GM10248 (cell line): Measurements from ENCODE around the gene FKBP11.

Experiments used
- CTCF ChIA-PET: fragments of 300-600 bp; sonication (Branson Sonifier 250); formaldehyde crosslinking; extraction: SDS; loops from one replicate; lab custom pipeline; 2021; ENCODE audit warnings: antibody characterized with exemption; lab: Yijun Ruan, JAX
- POLR2A ChIA-PET: fragments of 350-650 bp; sonication (Branson Sonifier 250); formaldehyde crosslinking; extraction: SDS; loops from one replicate; lab custom pipeline; 2020; ENCODE audit warnings: antibody characterized with exemption; lab: Yijun Ruan, JAX
- DNase-seq: peaks from one replicate; pipeline ENCODE4 v3.0.0; 2012; ENCODE audit errors: extremely low spot score
- TF ChIP-seq, protein P1 (sequence below): IDR thresholded peaks from 2 replicates; pipeline ENCODE4 v1.5.1; 2012; ENCODE audit warnings: mild to moderate bottlenecking, low read depth; ENCODE audit errors: extremely low read depth, missing control alignments, control extremely low read depth

FKBP11 gene

GRCh38 chr12:48966177-48966895 lies 41.0 kb upstream of the FKBP11 start:
- peak; percentile 49 for DNase-seq
- TF ChIP-seq, protein P1, sequence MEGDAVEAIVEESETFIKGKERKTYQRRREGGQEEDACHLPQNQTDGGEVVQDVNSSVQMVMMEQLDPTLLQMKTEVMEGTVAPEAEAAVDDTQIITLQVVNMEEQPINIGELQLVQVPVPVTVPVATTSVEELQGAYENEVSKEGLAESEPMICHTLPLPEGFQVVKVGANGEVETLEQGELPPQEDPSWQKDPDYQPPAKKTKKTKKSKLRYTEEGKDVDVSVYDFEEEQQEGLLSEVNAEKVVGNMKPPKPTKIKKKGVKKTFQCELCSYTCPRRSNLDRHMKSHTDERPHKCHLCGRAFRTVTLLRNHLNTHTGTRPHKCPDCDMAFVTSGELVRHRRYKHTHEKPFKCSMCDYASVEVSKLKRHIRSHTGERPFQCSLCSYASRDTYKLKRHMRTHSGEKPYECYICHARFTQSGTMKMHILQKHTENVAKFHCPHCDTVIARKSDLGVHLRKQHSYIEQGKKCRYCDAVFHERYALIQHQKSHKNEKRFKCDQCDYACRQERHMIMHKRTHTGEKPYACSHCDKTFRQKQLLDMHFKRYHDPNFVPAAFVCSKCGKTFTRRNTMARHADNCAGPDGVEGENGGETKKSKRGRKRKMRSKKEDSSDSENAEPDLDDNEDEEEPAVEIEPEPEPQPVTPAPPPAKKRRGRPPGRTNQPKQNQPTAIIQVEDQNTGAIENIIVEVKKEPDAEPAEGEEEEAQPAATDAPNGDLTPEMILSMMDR: no peak
- POLR2A ChIA-PET: no interaction called here
- CTCF ChIA-PET: interaction anchor here (0.9 to 15.6 kb wide), 7 partner anchors 9 to 123 kb away, joined by 3 to 264 read pairs (median 4); partner anchors contain the start of genes ARF3, DDN, DDX23 and FKBP11

- ChIA-PET POLR2A (no interaction called here), CTCF (interaction anchor here (1.2 to 15.6 kb wide), 4 partner anchors 8 to 32 kb away, joined by 3 to 264 read pairs (median 60); partner anchors contain the start of genes ARF3, DDN and WNT1)
- TF ChIP-seq, protein P1: no peak
- DNase-seq: no peak
Observed at GRCh38 chr12:48965298-48965838, 40.1 kb upstream of the FKBP11 start.

- no peak for DNase-seq
- TF ChIP-seq, protein P1: no peak
- CTCF ChIA-PET: interaction anchor here (1.2 to 15.6 kb wide), 2 partner anchors 21 to 38 kb away, joined by 3 to 264 read pairs; partner anchors contain the start of gene WNT1
Observed at GRCh38 chr12:48961801-48962200, 36.5 kb upstream of the FKBP11 start.

DNA sequence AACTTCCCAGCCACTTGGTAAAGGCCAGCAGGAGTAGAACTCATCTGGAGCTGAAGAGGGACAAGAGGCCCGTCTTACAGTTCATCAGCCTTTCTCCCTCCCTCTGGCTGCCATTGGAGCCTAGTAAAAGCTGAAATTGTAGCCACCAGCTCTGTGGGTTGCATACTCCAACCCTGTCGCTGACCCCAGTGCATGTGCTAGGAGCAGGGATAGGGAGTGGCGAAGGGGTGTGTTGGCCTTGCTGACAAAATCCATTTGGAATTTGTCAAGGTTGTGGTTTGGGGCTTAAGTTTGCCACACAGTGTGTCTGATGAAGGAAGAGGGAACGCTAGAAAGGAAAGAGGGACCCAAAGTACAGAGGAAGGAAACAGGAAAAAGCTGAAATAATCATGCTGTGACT lies 36.0 kb upstream of the FKBP11 start:
- CTCF ChIA-PET: interaction anchor here (1.2 to 15.6 kb wide), 2 partner anchors 21 to 37 kb away, joined by 3 to 264 read pairs; partner anchors contain the start of gene WNT1
- TF ChIP-seq, protein P1: no peak
- no peak for DNase-seq
- POLR2A ChIA-PET: no interaction called here

More at GRCh38 chr12:48961801-48962200, 36.5 kb upstream of the FKBP11 start:
- POLR2A ChIA-PET: no interaction called here

DNA sequence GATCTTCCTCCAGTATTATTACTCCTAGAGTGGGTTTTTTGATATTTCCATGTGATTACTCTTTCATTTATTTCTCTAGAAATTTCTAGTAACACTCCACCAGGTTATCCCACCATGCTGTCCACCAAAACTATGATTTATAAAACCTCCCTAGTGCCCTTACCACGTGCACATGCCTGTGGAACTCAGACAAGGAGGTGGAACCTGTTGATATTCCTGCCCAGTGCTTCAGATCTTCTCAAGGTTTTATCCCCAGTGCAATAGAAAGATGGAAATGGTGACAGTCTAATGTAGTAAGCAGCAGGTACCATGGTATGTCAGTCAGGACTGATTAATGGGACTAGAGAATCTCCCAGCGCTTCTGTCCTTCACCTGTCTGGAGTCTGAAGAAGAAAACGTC lies 35.5 kb upstream of the FKBP11 start:
- ChIA-PET POLR2A (no interaction called here), CTCF (interaction anchor here (1.1 to 15.6 kb wide), 4 partner anchors 8 to 37 kb away, joined by 3 to 264 read pairs (median 3); partner anchors contain the start of gene WNT1)
- DNase-seq: no peak
- TF ChIP-seq, protein P1: no peak

- DNase-seq: no peak
- TF ChIP-seq, protein P1: no peak
- ChIA-PET POLR2A (interaction anchor here (0.8 kb wide), 1 partner anchor 11 kb away, joined by 3 read pairs; no protein-coding TSS in a partner anchor), CTCF (interaction anchor here (0.7 to 8.0 kb wide), 12 partner anchors 10 to 143 kb away, joined by 3 to 58 read pairs (median 6); partner anchors contain the start of genes DDX23 and WNT1)
Observed at GRCh38 chr12:48958049-48958388, 32.7 kb upstream of the FKBP11 start.
